ENCODE results near the gene VWA2. TPM values are rescaled to one million over a fixed set of nuclear protein-coding genes. Genes with fewer than 3 reads are reported as not detected.

Gene VWA2
- total RNA-seq, 1 donor from 2014 or later: 2.2 TPM

DNA sequence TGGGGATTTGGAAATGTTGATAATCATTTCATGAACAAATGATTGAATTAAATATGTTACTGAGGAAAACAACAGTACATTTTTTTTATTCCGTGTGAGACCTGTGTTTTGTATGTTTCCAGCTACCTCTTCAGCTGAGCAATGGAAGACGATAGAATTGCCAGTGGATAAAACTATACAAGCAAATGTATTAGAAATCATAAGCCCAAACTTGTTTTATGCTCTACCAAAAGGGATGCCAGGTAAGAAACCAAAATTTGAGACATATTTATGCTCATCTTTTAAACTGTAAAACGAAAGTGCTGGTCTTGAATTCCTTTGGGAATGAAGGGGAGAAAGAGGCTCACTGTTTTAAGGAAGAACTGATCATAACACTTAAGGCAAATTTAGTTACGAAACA, 17.8 kb upstream of the VWA2 start:
- Histone ChIP-seq H3K36me3 (ENCODE audit: control insufficient read depth, insufficient read depth, low read length) (no peaks in the 10 kb centered on the region), H3K4me3 (ENCODE audit: low read depth, low read length) (no peak overlapping the region), H3K27me3 (ENCODE audit: control insufficient read depth, insufficient read depth, low read length) (no peaks in the 10 kb centered on the region)
- no peak for DNase-seq (ENCODE audit: low read depth)
- TF ChIP-seq, protein P1, sequence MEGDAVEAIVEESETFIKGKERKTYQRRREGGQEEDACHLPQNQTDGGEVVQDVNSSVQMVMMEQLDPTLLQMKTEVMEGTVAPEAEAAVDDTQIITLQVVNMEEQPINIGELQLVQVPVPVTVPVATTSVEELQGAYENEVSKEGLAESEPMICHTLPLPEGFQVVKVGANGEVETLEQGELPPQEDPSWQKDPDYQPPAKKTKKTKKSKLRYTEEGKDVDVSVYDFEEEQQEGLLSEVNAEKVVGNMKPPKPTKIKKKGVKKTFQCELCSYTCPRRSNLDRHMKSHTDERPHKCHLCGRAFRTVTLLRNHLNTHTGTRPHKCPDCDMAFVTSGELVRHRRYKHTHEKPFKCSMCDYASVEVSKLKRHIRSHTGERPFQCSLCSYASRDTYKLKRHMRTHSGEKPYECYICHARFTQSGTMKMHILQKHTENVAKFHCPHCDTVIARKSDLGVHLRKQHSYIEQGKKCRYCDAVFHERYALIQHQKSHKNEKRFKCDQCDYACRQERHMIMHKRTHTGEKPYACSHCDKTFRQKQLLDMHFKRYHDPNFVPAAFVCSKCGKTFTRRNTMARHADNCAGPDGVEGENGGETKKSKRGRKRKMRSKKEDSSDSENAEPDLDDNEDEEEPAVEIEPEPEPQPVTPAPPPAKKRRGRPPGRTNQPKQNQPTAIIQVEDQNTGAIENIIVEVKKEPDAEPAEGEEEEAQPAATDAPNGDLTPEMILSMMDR (IDR thresholded peaks at IDR 0.05; ENCODE audit: insufficient read depth, low read length, poor library complexity, severe bottlenecking): no peak

DNA sequence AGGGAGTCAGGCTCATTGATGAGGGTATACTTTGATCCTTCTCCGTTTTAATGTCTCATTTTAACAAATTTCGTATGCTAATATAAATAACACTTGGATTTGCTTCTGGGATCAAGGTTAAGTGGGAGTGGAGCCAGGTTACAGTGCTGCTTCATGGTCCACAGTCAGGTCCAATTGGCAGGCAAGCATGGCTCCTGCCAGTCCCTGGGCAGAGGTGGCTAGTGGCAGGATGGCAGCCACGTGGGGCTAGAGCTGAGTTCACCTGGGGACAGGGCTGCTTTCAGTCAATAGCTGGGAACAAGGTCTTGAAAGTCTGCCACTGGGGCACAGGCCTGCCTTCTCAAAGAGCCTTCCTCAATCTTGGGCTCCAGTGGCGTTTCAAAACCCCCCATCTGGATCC, 16.0 kb upstream of the VWA2 start:
- H3K4me3 ChIP-seq (ENCODE audit: low read depth, low read length): no peak overlapping the region
- no peaks in the 10 kb centered on the region for H3K27me3 ChIP-seq (ENCODE audit: control insufficient read depth, insufficient read depth, low read length)
- TF ChIP-seq, protein P1 (IDR thresholded peaks at IDR 0.05; ENCODE audit: insufficient read depth, low read length, poor library complexity, severe bottlenecking): no peak
- no peak for DNase-seq (ENCODE audit: low read depth)
- H3K36me3 ChIP-seq (ENCODE audit: control insufficient read depth, insufficient read depth, low read length): no peaks in the 10 kb centered on the region

DNA sequence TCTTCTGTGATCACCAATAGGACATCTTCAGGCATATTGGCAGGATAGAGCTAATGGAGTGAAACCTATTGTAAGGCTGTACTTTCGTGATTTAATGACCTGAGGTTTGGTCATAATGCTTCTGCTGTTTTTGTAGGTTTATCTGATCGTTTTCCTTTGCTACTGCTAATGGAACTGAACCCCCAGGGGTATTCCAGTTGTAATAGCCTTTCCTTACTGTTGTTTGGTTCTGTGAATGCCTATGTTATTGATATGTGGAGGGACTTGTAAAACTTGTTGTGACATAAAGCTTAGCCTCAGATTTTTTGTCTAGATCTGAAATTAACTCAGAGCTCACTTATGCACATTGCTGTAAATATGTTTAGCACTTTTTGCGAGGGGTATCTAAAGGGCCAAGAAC, 10.9 kb upstream of the VWA2 start:
- H3K36me3 ChIP-seq (ENCODE audit: control insufficient read depth, insufficient read depth, low read length): no peaks in the 10 kb centered on the region
- TF ChIP-seq, protein P1 (IDR thresholded peaks at IDR 0.05; ENCODE audit: insufficient read depth, low read length, poor library complexity, severe bottlenecking): no peak
- no peaks in the 10 kb centered on the region for H3K27me3 ChIP-seq (ENCODE audit: control insufficient read depth, insufficient read depth, low read length)
- no peak overlapping the region for H3K4me3 ChIP-seq (ENCODE audit: low read depth, low read length)
- DNase-seq (ENCODE audit: low read depth): no peak

DNA sequence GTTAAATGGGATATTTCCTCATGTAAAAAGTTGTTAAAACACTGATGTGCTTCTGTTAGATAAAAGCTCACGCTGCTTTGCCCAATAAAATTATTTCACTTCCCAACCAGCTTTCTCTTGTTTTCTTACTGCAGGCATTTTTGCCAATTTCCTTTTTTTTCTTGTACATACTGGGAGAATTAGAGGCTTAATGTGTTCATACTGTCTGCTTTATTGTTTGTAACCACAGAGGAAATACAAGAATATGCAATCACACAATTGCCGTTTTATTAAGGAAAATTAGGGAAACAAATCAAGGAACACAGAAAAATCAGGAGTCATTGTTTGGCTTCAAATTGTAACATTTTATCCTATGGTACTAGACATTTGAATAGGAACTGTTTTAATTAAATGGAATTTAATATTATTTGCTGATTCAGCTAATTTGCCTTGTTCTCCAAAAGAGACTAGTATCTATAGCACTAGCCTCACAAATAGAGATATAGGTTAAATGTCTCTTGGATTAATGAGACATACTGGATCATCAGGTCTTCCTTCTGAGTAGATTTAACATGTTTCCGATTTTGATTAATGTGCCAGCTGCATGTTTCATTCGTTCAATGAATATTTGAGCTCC, 6.4 kb upstream of the VWA2 start:
- TF ChIP-seq, protein P1 (IDR thresholded peaks at IDR 0.05; ENCODE audit: insufficient read depth, low read length, poor library complexity, severe bottlenecking): no peak
- DNase-seq (ENCODE audit: low read depth): no peak
- no peaks in the 10 kb centered on the region for H3K36me3 ChIP-seq (ENCODE audit: control insufficient read depth, insufficient read depth, low read length)
- peaks cover 11% of the 10 kb centered on the region for H3K27me3 ChIP-seq (ENCODE audit: control insufficient read depth, insufficient read depth, low read length)
- H3K4me3 ChIP-seq (ENCODE audit: low read depth, low read length): no peak overlapping the region

DNA sequence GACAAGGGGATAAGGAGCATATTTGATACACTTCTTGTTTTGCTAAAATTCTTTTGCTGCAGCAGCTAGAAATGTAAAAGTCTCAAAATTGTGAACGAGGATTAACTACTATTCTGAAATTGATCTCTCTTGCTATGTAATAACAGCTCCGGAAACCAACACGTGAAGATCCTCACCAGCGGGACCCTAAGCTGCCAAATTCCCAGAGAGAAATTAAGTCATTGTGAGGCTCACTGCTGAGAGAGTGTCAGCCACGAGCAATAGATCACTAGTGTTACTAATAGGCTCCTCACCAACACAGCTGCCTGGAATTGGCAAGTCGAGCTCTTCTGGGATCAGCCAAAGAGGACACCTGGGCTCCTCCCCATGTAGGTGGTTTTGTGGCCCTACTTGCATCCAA, 5.6 kb upstream of the VWA2 start:
- DNase-seq (ENCODE audit: low read depth): no peak

More for the DNA sequence above, 5.6 kb upstream of the VWA2 start:
- Histone ChIP-seq H3K27me3 (ENCODE audit: control insufficient read depth, insufficient read depth, low read length) (peaks cover 11% of the 10 kb centered on the region), H3K36me3 (ENCODE audit: control insufficient read depth, insufficient read depth, low read length) (no peaks in the 10 kb centered on the region), H3K4me3 (ENCODE audit: low read depth, low read length) (no peak overlapping the region)
- TF ChIP-seq, protein P1 (IDR thresholded peaks at IDR 0.05; ENCODE audit: insufficient read depth, low read length, poor library complexity, severe bottlenecking): no peak
